ENCODE results near the gene TLE5.

GRCh38 chr19:3035542-3036118, 26.7 kb downstream of the TLE5 start:
- TF ChIP-seq POLR2AphosphoS5 (IDR thresholded peaks at IDR 0.05; ENCODE audit: low read length) (peak; percentile 71; the same call in 1 of the 2 replicates), CEBPB (IDR thresholded peaks at IDR 0.05; ENCODE audit: borderline replicate concordance in 1 of 2, low read depth in 2 of 2, low read length in 2 of 2) (no peak), CREM (IDR thresholded peaks at IDR 0.05; ENCODE audit: low read depth) (peak; percentile 87)

Measured in GM12878 (cell line).